ENCODE measurements around the gene ALOXE3. TPM values are rescaled to one million over a fixed set of nuclear protein-coding genes. Genes with fewer than 3 reads are reported as not detected.

Gene ALOXE3
- total and polyA plus RNA-seq, 8 donors = 0.12 to 0.43 TPM; not detected in 6

GRCh38 chr17:8128125-8128784, 9.9 kb upstream of the ALOXE3 start:
- TF ChIP-seq EP300 (IDR thresholded peaks at IDR 0.05) = no peak
- WGBS, 5 donors = 58 to 74% (median 72%) methylated on average over 14 of the region's 14 CpGs
- H3K36me3 ChIP-seq = no peaks in the 10 kb centered on the region
- no peak overlapping the region for H3K27ac ChIP-seq
- peaks cover 39 to 45% (median 43%) of the 10 kb centered on the region in 4 donors for H3K4me1 ChIP-seq
- H3K27me3 ChIP-seq = peaks cover 0 to 82% (median 26%) of the 10 kb centered on the region in 3 donors
- H3K9me3 ChIP-seq = no peaks in the 10 kb centered on the region
- intact Hi-C loops (cut with DNase I; ENCODE audit: low total_unique reads) = no loop called here
- DNase-seq = no peak
- H3K4me3 ChIP-seq = no peak overlapping the region

GRCh38 chr17:8126491-8127066, 8.3 kb upstream of the ALOXE3 start:
- WGBS, 5 donors = 0 to 2% (median 0%) methylated on average over 23 to 45 of the region's 45 CpGs
- TF ChIP-seq, protein P1, sequence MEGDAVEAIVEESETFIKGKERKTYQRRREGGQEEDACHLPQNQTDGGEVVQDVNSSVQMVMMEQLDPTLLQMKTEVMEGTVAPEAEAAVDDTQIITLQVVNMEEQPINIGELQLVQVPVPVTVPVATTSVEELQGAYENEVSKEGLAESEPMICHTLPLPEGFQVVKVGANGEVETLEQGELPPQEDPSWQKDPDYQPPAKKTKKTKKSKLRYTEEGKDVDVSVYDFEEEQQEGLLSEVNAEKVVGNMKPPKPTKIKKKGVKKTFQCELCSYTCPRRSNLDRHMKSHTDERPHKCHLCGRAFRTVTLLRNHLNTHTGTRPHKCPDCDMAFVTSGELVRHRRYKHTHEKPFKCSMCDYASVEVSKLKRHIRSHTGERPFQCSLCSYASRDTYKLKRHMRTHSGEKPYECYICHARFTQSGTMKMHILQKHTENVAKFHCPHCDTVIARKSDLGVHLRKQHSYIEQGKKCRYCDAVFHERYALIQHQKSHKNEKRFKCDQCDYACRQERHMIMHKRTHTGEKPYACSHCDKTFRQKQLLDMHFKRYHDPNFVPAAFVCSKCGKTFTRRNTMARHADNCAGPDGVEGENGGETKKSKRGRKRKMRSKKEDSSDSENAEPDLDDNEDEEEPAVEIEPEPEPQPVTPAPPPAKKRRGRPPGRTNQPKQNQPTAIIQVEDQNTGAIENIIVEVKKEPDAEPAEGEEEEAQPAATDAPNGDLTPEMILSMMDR (IDR thresholded peaks at IDR 0.05) = no peak
- TF ChIP-seq EP300 (IDR thresholded peaks at IDR 0.05) (no peak), POLR2A (IDR thresholded peaks at IDR 0.05) (no peak), POLR2AphosphoS5 (IDR thresholded peaks at IDR 0.05) (no peak)
- DNase-seq = peak in 1 of 2 donors; percentile 83
- H3K27me3 ChIP-seq = peaks cover 0 to 96% (median 43%) of the 10 kb centered on the region in 3 donors
- peaks cover 56 to 61% (median 60%) of the 10 kb centered on the region in 4 donors for H3K4me1 ChIP-seq
- H3K4me3 ChIP-seq = peak overlapping the region; percentile 65 to 72 (median 68)
- intact Hi-C loops (cut with DNase I; ENCODE audit: low total_unique reads) = no loop called here
- H3K36me3 ChIP-seq = no peaks in the 10 kb centered on the region
- peak overlapping the region; percentile 22 to 81 (median 57) for H3K27ac ChIP-seq
- H3K9me3 ChIP-seq = no peaks in the 10 kb centered on the region

- WGBS, 5 donors = 0 to 2% (median 0%) methylated on average over 35 of the region's 35 CpGs
- Histone ChIP-seq H3K9me3 (no peaks in the 10 kb centered on the region), H3K4me3 (peak overlapping the region; percentile 65 to 72 (median 68)), H3K27me3 (peaks cover 0 to 96% (median 49%) of the 10 kb centered on the region in 3 donors), H3K27ac (peak overlapping the region; percentile 22 to 81 (median 36)), H3K4me1 (peaks cover 62 to 67% (median 65%) of the 10 kb centered on the region in 4 donors), H3K36me3 (no peaks in the 10 kb centered on the region)
- DNase-seq = peak in 1 of 2 donors; percentile 67
- intact Hi-C loops (cut with DNase I; ENCODE audit: low total_unique reads) = no loop called here
- no peak for TF ChIP-seq POLR2AphosphoS5 (IDR thresholded peaks at IDR 0.05)
- TF ChIP-seq, protein P1 (IDR thresholded peaks at IDR 0.05) = no peak
Measured at GRCh38 chr17:8125947-8126490, 7.7 kb upstream of the ALOXE3 start.

DNA sequence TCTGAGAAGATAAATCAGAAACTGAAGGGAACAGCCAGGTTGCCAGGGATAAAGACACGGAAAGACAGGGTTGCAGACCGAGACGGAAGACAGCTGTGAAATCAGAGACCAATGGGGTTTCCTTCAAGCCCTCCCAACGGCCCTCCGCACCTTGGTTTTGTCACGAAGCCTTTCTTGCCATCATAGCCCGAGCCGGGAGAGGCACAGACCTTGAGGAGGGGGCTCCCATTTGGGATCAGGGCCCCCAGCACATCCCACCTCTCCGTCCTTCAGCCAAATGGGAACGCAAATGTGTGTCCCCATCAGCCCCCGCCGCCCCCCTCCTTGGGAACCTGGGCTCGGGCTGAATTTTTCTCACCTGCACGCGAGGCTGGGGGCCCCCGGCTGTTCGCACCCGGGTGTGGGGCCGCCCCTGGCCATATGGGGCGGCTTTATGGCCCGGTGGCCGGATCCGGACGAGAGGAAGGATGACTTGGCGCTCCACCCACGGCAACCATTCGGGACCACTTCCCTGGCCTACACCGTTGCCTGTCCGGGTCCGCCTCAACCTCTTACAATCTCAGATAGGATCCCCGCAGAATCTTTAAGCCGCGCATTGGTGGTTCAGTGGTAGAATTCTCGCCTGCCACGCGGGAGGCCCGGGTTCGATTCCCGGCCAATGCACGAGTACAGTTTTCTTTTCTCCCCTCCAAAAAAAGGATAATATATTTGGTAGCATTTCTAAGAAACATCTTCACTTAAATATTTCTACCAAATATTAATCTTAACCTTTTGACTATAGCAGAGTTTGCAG, 7.0 kb upstream of the ALOXE3 start:
- peak; percentile 83 to 93 for DNase-seq
- peaks cover 68 to 74% (median 72%) of the 10 kb centered on the region in 4 donors for H3K4me1 ChIP-seq
- peak overlapping the region; percentile 65 to 72 (median 68) for H3K4me3 ChIP-seq
- TF ChIP-seq POLR2AphosphoS5 (IDR thresholded peaks at IDR 0.05) (peak in 1 of 3 donors; percentile 57), POLR2A (IDR thresholded peaks at IDR 0.05) (no peak)
- TF ChIP-seq, protein P1 (IDR thresholded peaks at IDR 0.05) = no peak
- no peaks in the 10 kb centered on the region for H3K9me3 ChIP-seq
- H3K27me3 ChIP-seq = peaks cover 0 to 97% (median 55%) of the 10 kb centered on the region in 3 donors
- peak overlapping the region in 4 of 5 donors; percentile 33 to 81 (median 51) for H3K27ac ChIP-seq
- intact Hi-C loops (cut with DNase I; ENCODE audit: low total_unique reads) = no loop called here
- 0 to 4% (median 3%) methylated on average over 37 to 40 of the region's 40 CpGs for WGBS, 5 donors
- no peaks in the 10 kb centered on the region for H3K36me3 ChIP-seq

All from stomach (tissue), 9 donors.